IMR-90 (cell line): Measurements from ENCODE around the gene CREBZF. TPM values are rescaled to one million over a fixed set of nuclear protein-coding genes. Genes with fewer than 3 reads are reported as not detected.

Experiments
- ATAC-seq: fragments of 200-7000 bp; cut with Tn5 transposase; 2 replicates; pipeline ENCODE4 v1.9.1; 2020; ENCODE audit warnings: low read depth, mild to moderate bottlenecking, moderate library complexity
- BruUV-seq: library from RNA; stranded (reverse); fragments of 400-500 nt; replicated peaks from 2 replicates; lab custom pipeline; 2021; lab: Mats Ljungman, UMichigan
- CTCF ChIA-PET: fragments of 300-600 bp; formaldehyde crosslinking; extraction: SDS; loops from one replicate; lab custom pipeline; 2021; ENCODE audit warnings: antibody characterized with exemption; lab: Yijun Ruan, JAX
- POLR2A ChIA-PET: fragments of 300-600 bp; sonication (Branson Sonifier 250); formaldehyde crosslinking; loops from one replicate; lab custom pipeline; 2022; ENCODE audit warnings: antibody characterized with exemption; ENCODE audit not compliant: unreplicated experiment; lab: Charles Lee
- DNase-seq: peaks from one replicate; pipeline ENCODE4 v3.0.0; 2013
- H2AFZ ChIP-seq: replicated peaks from 2 replicates; pipeline ENCODE3; 2013; ENCODE audit warnings: low read length, mild to moderate bottlenecking; ENCODE audit not compliant: poor library complexity
- H2AK5ac ChIP-seq: 2 replicates; pipeline ENCODE4 v1.6.1; 2013; ENCODE audit warnings: low read depth, low read length, inconsistent platforms
- H2AK9ac ChIP-seq: replicated peaks from 2 replicates; pipeline ENCODE3; 2013; ENCODE audit warnings: mild to moderate bottlenecking, low read depth, low read length, moderate library complexity; ENCODE audit not compliant: poor library complexity
- H2BK120ac ChIP-seq: 2 replicates; pipeline ENCODE4 v1.6.1; 2013; ENCODE audit warnings: low read depth, low read length, inconsistent platforms
- H2BK15ac ChIP-seq: 3 replicates; pipeline ENCODE4 v1.6.1; 2013; ENCODE audit warnings: low read depth, low read length, inconsistent platforms
- H2BK20ac ChIP-seq: 2 replicates; pipeline ENCODE4 v1.6.1; 2013; ENCODE audit warnings: low read depth, mild to moderate bottlenecking, inconsistent platforms, low read length, moderate library complexity
- H2BK5ac ChIP-seq: 2 replicates; pipeline ENCODE4 v1.6.1; 2013; ENCODE audit warnings: mild to moderate bottlenecking, low read depth, low read length, inconsistent platforms; ENCODE audit not compliant: poor library complexity, severe bottlenecking
- H3K14ac ChIP-seq: replicated peaks from 2 replicates; pipeline ENCODE4 v1.6.1; 2013; ENCODE audit warnings: low read depth, low read length, inconsistent platforms
- H3K18ac ChIP-seq: 2 replicates; pipeline ENCODE4 v1.6.1; 2013; ENCODE audit warnings: low read depth, low read length, control low read depth
- H3K23ac ChIP-seq: 2 replicates; pipeline ENCODE4 v1.6.1; 2013; ENCODE audit warnings: low read depth, low read length, inconsistent platforms
- H3K27ac ChIP-seq: 2 replicates; pipeline ENCODE4 v1.5.1; 2013; ENCODE audit warnings: mild to moderate bottlenecking, control low read depth, low read length; ENCODE audit not compliant: insufficient read depth
- H3K27me3 ChIP-seq: 2 replicates; pipeline ENCODE4 v1.6.1; 2013; ENCODE audit warnings: low read length; ENCODE audit not compliant: control insufficient read depth, insufficient read depth
- H3K36me3 ChIP-seq: 2 replicates; pipeline ENCODE4 v1.6.1; 2013; ENCODE audit warnings: low read length, mixed read lengths; ENCODE audit not compliant: control insufficient read depth, insufficient read depth
- H3K4ac ChIP-seq: 2 replicates; pipeline ENCODE4 v1.6.1; 2013; ENCODE audit warnings: low read depth, low read length, inconsistent platforms
- H3K4me1 ChIP-seq: 2 replicates; pipeline ENCODE4 v1.6.1; 2013; ENCODE audit warnings: low read length, mixed read lengths; ENCODE audit not compliant: control insufficient read depth, insufficient read depth
- H3K4me2 ChIP-seq: 2 replicates; pipeline ENCODE4 v1.6.1; 2013; ENCODE audit warnings: low read depth, mild to moderate bottlenecking, control low read depth, low read length, moderate library complexity
- H3K4me3 ChIP-seq: 2 replicates; pipeline ENCODE4 v1.5.1; 2013; ENCODE audit warnings: low read depth, mild to moderate bottlenecking, control low read depth, low read length, moderate library complexity; ENCODE audit not compliant: insufficient read depth
- H3K56ac ChIP-seq: 2 replicates; pipeline ENCODE4 v1.6.1; 2013; ENCODE audit warnings: low read length, inconsistent platforms; ENCODE audit not compliant: insufficient read depth; ENCODE audit errors: extremely low read depth
- H3K79me1 ChIP-seq, 2 experiments: 2 replicates each; pipeline ENCODE4 v1.6.1; 2013; ENCODE audit warnings: low read length in 2 of 2, inconsistent platforms in 1 of 2, low read depth in 1 of 2
- H3K9ac ChIP-seq: 2 replicates; pipeline ENCODE4 v1.6.1; 2013; ENCODE audit warnings: low read depth, low read length, control low read depth
- H3K9me1 ChIP-seq: 2 replicates; pipeline ENCODE4 v1.6.1; 2013; ENCODE audit warnings: low read length, inconsistent platforms; ENCODE audit not compliant: insufficient read depth
- H3K9me3 ChIP-seq: 2 replicates; pipeline ENCODE4 v1.6.1; 2013; ENCODE audit warnings: low read length; ENCODE audit not compliant: control insufficient read depth, insufficient read depth
- H4K20me1 ChIP-seq: 2 replicates; pipeline ENCODE4 v1.6.1; 2013; ENCODE audit warnings: low read length, inconsistent platforms; ENCODE audit not compliant: insufficient read depth
- H4K5ac ChIP-seq: 2 replicates; pipeline ENCODE4 v1.6.1; 2013; ENCODE audit warnings: mild to moderate bottlenecking, low read depth, low read length, control low read depth
- H4K8ac ChIP-seq, 2 experiments: 2 replicates each; pipeline ENCODE4 v1.6.1; 2013; ENCODE audit warnings: low read depth in 2 of 2, low read length in 2 of 2, control low read depth in 1 of 2, inconsistent platforms in 1 of 2
- H4K91ac ChIP-seq: 2 replicates; pipeline ENCODE4 v1.6.1; 2013; ENCODE audit warnings: low read depth, low read length, inconsistent platforms; ENCODE audit not compliant: insufficient read depth
- CEBPB ChIP-seq: IDR thresholded peaks from 2 replicates; pipeline ENCODE4 v1.6.1; 2012; ENCODE audit warnings: low read depth, low read length, improper control_type of control experiment
- FOS ChIP-seq: fragments of 150-350 bp; IDR thresholded peaks from 2 replicates; pipeline ENCODE4 v1.6.1; 2016; ENCODE audit warnings: low read depth, low read length
- MXI1 ChIP-seq: IDR thresholded peaks from 2 replicates; pipeline ENCODE4 v1.6.1; 2012; ENCODE audit warnings: low read depth, mild to moderate bottlenecking, low read length, moderate library complexity, borderline replicate concordance
- NFE2L2 ChIP-seq: fragments of 150-350 bp; IDR thresholded peaks from 2 replicates; pipeline ENCODE4 v1.6.1; 2016; ENCODE audit warnings: low read depth, mild to moderate bottlenecking, low read length
- POLR2A ChIP-seq: IDR thresholded peaks from 2 replicates; pipeline ENCODE4 v1.6.1; 2012; ENCODE audit warnings: mild to moderate bottlenecking, low read depth, low read length
- RCOR1 ChIP-seq: IDR thresholded peaks from 2 replicates; pipeline ENCODE4 v1.6.1; 2012; ENCODE audit warnings: mild to moderate bottlenecking, low read length, improper control_type of control experiment; ENCODE audit not compliant: insufficient replicate concordance
- RFX5 ChIP-seq: IDR thresholded peaks from 2 replicates; pipeline ENCODE4 v1.8.0; 2012; ENCODE audit warnings: low read depth, mild to moderate bottlenecking, low read length, moderate library complexity
- SMC3 ChIP-seq: fragments of 150-350 bp; IDR thresholded peaks from 2 replicates; pipeline ENCODE4 v1.6.1; 2016; ENCODE audit warnings: low read depth, mild to moderate bottlenecking, antibody characterized with exemption, low read length, moderate library complexity
- WGBS, 2 experiments: methylation state at CpG; one replicate each; pipeline versions ENCODE4 v1.1.5 to v1.1.7; 2013; ENCODE audit warnings: missing lambda C conversion rate in 2 of 2; ENCODE audit not compliant: insufficient read length in 1 of 2; ENCODE audit errors: extremely low coverage in 2 of 2; 5-methylcytosine and 5-hydroxymethylcytosine counted together
- dilution Hi-C: fragments of 300-500 bp; cut with HindIII; formaldehyde crosslinking; loops from one replicate; pipeline ENCODE4 v1.14.3; 2018; ENCODE audit warnings: low sequenced_read_pairs; ENCODE audit not compliant: unreplicated experiment
- in situ Hi-C: fragments of 300-500 bp; cut with MboI; formaldehyde crosslinking; loops from 3 replicates; pipeline ENCODE4 v1.14.3; 2019; ENCODE audit warnings: low sequenced_read_pairs, inconsistent platforms, mixed read lengths
- intact Hi-C: fragments of 100-400 bp; cut with micrococcal nuclease; formaldehyde crosslinking; loops from 2 replicates; pipeline ENCODE4 v1.10.0; 2022
- polyA plus RNA-seq, 3 experiments: library from polyadenylated mRNA; depleted of rRNA; stranded (reverse); fragments of >200 nt; gene quantifications; 2 replicates each; pipeline ENCODE4 v1.2.3, GENCODE V29; 2012; ENCODE audit warnings: low replicate concordance in 1 of 3
- total RNA-seq: library from RNA; depleted of rRNA; stranded (reverse); fragments of >200 nt; gene quantifications from 2 replicates; pipeline ENCODE4 v1.2.3, GENCODE V29; 2012
- TF ChIP-seq, protein P1 (sequence below): fragments of 150-350 bp; IDR thresholded peaks from 2 replicates; pipeline ENCODE4 v1.6.1; 2017; ENCODE audit warnings: mild to moderate bottlenecking, antibody characterized with exemption, low read length, low read depth
- TF ChIP-seq, protein P2 (sequence below): fragments of 150-350 bp; IDR thresholded peaks from 2 replicates; pipeline ENCODE4 v1.6.1; 2016; ENCODE audit warnings: low read depth, mild to moderate bottlenecking, low read length, moderate library complexity, borderline replicate concordance
- TF ChIP-seq, protein P3 (sequence below): conservative IDR thresholded peaks from 2 replicates; pipeline ENCODE4 v1.5.1; 2012; ENCODE audit warnings: mild to moderate bottlenecking, low read depth, low read length, improper control_type of control experiment

The CREBZF gene
- total and polyA plus RNA-seq, 2 of the 4 experiments (the other 2 are of a cell fraction): 12.5 to 17.7 TPM

DNA sequence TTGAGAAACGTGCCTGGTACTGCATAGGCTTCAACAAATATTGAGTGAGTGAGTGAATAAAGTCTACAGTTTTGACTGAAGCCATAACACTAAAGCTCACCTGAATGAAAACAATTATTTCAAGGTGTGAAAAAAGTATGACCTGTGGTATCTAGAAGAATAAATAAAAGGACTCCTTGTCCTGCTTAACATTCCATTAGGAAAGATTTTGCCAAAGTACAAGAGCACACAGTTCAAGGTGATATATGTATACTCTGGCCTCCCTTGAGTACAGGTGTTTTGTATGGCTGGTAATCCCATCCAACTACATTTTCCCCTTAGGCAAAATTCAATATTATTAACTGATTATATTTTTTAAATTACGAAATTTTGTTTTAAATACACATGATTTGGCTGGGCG lies 1.8 kb upstream of the CREBZF start:
- Histone ChIP-seq H3K14ac (no peak overlapping the region), H3K9me1 (no peaks in the 10 kb centered on the region), H2AK5ac (no peak overlapping the region), H3K36me3 (peaks cover 4% of the 10 kb centered on the region; the same call in 1 of the 2 replicates), H3K9ac (no peak overlapping the region), H3K27me3 (no peaks in the 10 kb centered on the region), H4K91ac (no peak overlapping the region), H2AK9ac (no peak overlapping the region), H3K4me1 (no peaks in the 10 kb centered on the region; the same call in 1 of the 2 replicates), H3K18ac (no peak overlapping the region), H4K5ac (no peak overlapping the region), H3K79me1 (peaks cover 0 to 11% of the 10 kb centered on the region in 2 experiments; a peak in 1 of 4 replicates), H3K4ac (no peak overlapping the region), H3K27ac (no peak overlapping the region), H3K56ac (no peak overlapping the region), H2AFZ (no peak overlapping the region), H2BK20ac (no peak overlapping the region), H3K4me3 (no peak overlapping the region), H4K8ac (no peak overlapping the region), H4K20me1 (peaks cover 26% of the 10 kb centered on the region), H3K4me2 (no peak overlapping the region), H2BK5ac (no peak overlapping the region), H2BK120ac (no peak overlapping the region), H3K9me3 (no peaks in the 10 kb centered on the region), H3K23ac (no peak overlapping the region), H2BK15ac (no peak overlapping the region)
- DNase-seq (no peak), ATAC-seq (no peak)
- in situ Hi-C loops (no loop called here), dilution Hi-C loops (no loop called here), intact Hi-C loops (no loop called here)
- WGBS, 2 experiments: no CpG with 5 or more reads among the region's 3 CpGs
- no peak for TF ChIP-seq SMC3
- TF ChIP-seq, protein P1, sequence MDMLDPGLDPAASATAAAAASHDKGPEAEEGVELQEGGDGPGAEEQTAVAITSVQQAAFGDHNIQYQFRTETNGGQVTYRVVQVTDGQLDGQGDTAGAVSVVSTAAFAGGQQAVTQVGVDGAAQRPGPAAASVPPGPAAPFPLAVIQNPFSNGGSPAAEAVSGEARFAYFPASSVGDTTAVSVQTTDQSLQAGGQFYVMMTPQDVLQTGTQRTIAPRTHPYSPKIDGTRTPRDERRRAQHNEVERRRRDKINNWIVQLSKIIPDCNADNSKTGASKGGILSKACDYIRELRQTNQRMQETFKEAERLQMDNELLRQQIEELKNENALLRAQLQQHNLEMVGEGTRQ: no peak
- no peak for TF ChIP-seq RCOR1
- TF ChIP-seq POLR2A: no peak
- no peak for TF ChIP-seq RFX5
- no peak for TF ChIP-seq MXI1
- TF ChIP-seq CEBPB: no peak
- TF ChIP-seq NFE2L2: no peak
- TF ChIP-seq, protein P2, sequence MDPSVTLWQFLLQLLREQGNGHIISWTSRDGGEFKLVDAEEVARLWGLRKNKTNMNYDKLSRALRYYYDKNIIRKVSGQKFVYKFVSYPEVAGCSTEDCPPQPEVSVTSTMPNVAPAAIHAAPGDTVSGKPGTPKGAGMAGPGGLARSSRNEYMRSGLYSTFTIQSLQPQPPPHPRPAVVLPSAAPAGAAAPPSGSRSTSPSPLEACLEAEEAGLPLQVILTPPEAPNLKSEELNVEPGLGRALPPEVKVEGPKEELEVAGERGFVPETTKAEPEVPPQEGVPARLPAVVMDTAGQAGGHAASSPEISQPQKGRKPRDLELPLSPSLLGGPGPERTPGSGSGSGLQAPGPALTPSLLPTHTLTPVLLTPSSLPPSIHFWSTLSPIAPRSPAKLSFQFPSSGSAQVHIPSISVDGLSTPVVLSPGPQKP: no peak
- TF ChIP-seq FOS: no peak
- TF ChIP-seq, protein P3, sequence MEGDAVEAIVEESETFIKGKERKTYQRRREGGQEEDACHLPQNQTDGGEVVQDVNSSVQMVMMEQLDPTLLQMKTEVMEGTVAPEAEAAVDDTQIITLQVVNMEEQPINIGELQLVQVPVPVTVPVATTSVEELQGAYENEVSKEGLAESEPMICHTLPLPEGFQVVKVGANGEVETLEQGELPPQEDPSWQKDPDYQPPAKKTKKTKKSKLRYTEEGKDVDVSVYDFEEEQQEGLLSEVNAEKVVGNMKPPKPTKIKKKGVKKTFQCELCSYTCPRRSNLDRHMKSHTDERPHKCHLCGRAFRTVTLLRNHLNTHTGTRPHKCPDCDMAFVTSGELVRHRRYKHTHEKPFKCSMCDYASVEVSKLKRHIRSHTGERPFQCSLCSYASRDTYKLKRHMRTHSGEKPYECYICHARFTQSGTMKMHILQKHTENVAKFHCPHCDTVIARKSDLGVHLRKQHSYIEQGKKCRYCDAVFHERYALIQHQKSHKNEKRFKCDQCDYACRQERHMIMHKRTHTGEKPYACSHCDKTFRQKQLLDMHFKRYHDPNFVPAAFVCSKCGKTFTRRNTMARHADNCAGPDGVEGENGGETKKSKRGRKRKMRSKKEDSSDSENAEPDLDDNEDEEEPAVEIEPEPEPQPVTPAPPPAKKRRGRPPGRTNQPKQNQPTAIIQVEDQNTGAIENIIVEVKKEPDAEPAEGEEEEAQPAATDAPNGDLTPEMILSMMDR: no peak
- no TSS peak for BruUV-seq
- ChIA-PET POLR2A (no interaction called here), CTCF (no interaction called here)
